GM12865 (cell line): Measurements from ENCODE around the gene MCEMP1.
A peak's percentile ranks its signal among the peaks of the same experiment; 100 is the strongest.

Source experiments
- DNase-seq: peaks from one replicate; pipeline ENCODE4 v3.0.0; 2010; ENCODE audit warnings: low read depth
- H3K4me3 ChIP-seq: 2 replicates; pipeline ENCODE4 v1.5.1; 2011; ENCODE audit warnings: mild to moderate bottlenecking, low read depth, low read length, control low read depth
- CTCF ChIP-seq: IDR thresholded peaks from 2 replicates; pipeline ENCODE4 v1.5.1; 2011; ENCODE audit warnings: low read length, control low read depth, low read depth, inconsistent platforms; ENCODE audit not compliant: insufficient read depth; ENCODE audit errors: missing control alignments

The MCEMP1 gene

DNA sequence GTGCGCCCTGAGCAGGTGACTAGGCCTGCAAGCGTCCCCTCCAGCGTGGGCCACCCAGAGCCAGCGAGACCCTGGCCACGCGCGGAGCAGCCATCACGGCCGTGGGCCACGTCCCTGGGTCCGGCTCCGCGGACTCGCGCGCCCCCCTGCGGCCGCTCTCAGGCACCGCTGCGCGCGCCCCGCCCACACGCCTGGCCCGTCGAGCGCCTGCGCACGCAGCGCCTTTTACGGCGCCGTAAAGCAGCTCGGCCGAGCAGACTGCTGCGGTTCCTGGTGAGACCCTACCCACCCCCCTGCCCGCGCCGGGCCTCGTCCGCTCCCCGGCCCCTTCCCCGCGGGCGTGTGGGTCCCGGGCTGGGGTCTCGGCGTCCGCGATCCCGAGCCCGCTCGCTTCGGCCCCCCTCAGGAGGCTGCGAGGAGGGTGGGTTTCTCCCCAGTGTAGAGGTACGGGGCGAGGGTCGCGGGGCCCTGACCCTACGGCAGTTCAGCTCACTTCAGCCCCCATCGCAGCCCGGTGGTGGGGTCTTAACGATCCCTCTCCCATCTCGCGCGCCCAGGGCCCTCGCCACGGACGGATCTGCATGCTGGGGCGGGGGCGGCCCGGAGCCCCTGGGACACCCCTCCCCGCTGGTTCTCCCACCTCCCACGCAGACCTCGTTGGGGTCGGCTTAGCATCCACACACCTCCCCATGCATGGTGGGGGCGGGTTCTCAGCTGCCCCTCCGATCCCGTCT is 3.9 kb downstream of the MCEMP1 start, which contains the start of gene TRAPPC5:
Gene TRAPPC5, plus strand, starts transcription at position 228 of the 734 bp plus-strand sequence. CDS start 1,421 bp downstream, outside the sequence.
- peak; percentile 89 for TF ChIP-seq CTCF
- peak within 1 kb of the TSS; percentile 78 for H3K4me3 ChIP-seq
- DNase-seq, result peak; percentile 92

DNA sequence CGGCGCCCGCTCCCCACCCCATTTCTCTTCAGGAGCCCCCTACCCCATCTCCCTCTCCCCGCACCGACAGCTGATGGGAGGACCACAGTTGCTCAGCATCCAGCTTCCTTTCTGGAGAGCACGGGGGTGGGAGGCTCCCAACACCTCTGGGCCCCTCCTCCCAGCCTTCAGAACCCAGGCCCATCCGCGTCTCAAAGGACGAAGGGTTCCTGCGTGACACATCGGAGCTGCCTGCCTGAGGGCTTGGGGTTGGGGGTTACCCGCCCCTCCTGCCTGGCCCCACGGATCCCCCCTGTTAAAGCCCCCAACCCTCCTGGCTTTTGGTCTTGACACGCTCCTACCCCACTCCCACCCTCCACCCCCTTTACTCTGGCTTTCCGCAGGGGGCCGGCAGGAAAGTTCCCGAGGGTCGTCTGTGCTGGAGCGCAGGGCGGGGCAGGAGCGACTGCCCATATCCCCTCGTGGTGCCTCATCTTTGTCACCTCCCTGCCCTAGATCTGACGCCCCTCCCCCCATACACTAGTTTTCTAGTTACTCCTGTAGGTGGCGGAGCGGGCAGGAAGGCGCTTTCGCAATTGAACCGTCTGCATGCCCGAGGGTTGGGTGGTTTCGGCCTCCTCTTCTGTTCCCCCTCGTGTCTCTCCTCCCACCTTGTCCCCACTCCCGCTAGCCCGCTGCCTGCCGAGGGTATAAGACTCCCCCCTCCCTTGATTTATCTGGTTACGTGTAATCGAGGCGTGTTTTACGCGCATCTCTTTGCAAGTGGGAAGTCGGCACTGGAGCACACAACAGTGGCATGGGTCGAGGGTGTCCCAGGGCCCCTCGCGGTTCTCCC is 4.7 kb downstream of the MCEMP1 start:
- peak; percentile 72 for TF ChIP-seq CTCF
- peak overlapping the region; percentile 78 for H3K4me3 ChIP-seq
- DNase-seq, result peak; percentile 95

GRCh38 chr19:7682175-7682855 is 5.4 kb downstream of the MCEMP1 start:
- no peak for TF ChIP-seq CTCF
- no peak for DNase-seq
- peak overlapping the region; percentile 78 for H3K4me3 ChIP-seq

DNA sequence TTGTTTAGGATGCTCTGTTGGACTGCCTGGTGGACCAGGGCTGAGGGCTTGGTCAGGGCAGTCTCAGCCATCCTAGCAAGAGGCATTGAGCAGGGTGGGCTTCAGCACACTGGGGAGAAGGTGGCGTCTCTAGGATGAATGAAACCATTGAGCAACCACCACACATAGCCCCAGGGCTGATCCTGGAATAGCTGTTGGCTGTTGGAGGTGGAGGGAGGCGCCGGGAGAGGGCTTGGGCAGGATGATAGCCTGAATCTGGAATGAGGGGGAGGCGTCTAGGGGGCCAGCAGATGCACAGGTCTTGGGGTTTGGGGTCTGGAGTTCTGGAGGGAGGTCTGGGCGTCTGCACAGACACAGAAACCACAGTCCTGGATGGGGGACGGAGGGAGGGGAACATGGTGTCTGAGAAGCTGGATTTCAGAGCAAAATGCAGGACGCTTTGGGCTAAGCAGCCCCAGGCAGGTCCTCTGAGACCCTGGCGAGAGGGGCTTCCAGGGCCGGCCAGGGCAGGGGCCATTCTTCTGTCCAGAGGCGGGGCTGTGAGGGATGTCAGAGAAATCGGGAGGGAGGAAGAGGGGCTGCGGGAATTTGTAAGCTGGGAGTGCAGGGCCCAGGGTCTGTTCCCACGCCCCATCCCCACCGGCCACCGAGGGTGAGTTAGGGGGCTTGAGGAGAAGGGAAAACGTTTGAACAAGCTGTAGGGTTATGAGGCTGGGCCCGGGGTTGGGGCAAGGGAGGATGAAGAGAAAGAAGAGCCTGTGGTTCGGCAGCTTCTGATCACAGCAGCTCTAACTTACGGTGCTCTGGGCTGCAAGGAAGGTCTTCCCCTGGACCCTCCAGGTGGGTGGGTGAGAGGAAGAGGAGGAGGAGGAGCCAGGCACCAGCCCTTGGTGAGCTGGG is 8.9 kb downstream of the MCEMP1 start:
- no peak overlapping the region for H3K4me3 ChIP-seq
- TF ChIP-seq CTCF, result no peak
- DNase-seq, result no peak

DNA sequence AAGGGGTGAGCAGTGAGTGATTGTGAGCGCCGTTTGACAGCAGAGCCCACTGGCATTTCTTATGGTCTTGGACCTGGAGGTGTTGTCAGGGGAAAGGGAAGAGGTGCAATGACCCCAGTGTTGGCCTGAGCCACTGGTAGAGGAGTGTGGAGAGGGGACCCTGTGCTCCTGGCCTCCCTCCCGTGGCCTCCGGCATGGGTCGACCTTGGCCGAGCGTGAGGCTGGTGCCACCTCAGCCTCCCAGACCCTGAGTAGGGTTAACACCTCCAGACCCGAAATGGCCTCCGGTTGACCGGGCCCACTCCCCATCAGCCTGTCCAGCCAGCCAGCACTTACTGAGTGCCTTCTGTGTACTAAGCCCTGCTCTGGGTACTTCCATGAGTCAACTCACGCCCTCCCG is 10.3 kb downstream of the MCEMP1 start:
- no peak for TF ChIP-seq CTCF
- DNase-seq, result peak; percentile 49
- H3K4me3 ChIP-seq, result no peak overlapping the region

- no peak for TF ChIP-seq CTCF
- DNase-seq, result no peak
- H3K4me3 ChIP-seq, result no peak overlapping the region
These were observed 12.3 kb downstream of the MCEMP1 start for GRCh38 chr19:7689165-7689564.
